ENCODE results near the gene GBE1.

DNA sequence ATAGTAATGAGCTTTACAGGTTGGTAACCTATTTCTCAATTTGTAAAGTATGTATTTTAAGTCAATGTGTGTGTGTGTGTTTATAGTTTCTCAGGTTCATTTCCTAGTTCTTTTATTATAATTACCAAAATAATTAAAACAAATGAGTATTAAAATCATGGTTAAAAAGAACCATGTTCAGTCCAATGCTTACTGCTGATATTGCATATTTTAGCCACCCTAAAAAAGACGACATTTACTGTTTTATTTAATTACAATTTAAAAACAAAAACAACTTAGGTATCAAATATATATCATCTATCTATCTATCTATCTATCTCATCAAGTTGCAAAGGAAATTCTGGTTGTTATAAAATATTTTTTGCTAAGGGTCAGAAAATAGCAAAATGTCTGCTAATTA lies 203.3 kb downstream of the GBE1 start:
- TF ChIP-seq POLR2A (IDR thresholded peaks at IDR 0.05; ENCODE audit: low read depth, low read length) (no peak), TAF1 (IDR thresholded peaks at IDR 0.05; ENCODE audit: low read depth, low read length) (no peak), POLR2AphosphoS5 (IDR thresholded peaks at IDR 0.05; ENCODE audit: low read depth, low read length) (no peak), POU2F2 (IDR thresholded peaks at IDR 0.05; ENCODE audit: low read depth, low read length) (no peak), SPI1 (IDR thresholded peaks at IDR 0.05; ENCODE audit: low read depth, low read length) (no peak)

All from GM12891 (cell line).